ENCODE data around the gene HMGCS2. TPM values are rescaled to one million over a fixed set of nuclear protein-coding genes. Genes with fewer than 3 reads are reported as not detected.
"Not testable (repeated sequence)": the region's sequence is repeated elsewhere in the genome, so short reads cannot be mapped to it uniquely, and the experiment has no call there.

The HMGCS2 gene
- total and polyA plus RNA-seq, 9 of the 15 experiments (the other 6 are each of a cell fraction or from before 2014, with no cell fraction given), result 0.13 TPM; not detected in 8

GRCh38 chr1:119711804-119712341, 56.8 kb downstream of the HMGCS2 start, which contains the start of gene PHGDH (continued):
- TF ChIP-seq JUND (IDR thresholded peaks at IDR 0.05; ENCODE audit: borderline replicate concordance, low read depth, low read length), result peak; percentile 51; the same call in 1 of the 2 replicates
- no peak; the same call in 2 of the 3 replicates for TF ChIP-seq JUND (tag; IDR thresholded peaks at IDR 0.05; ENCODE audit: borderline replicate concordance, low read depth, low read length)
- TF ChIP-seq TFE3 (CRISPR knock-in tag; IDR thresholded peaks at IDR 0.05), result no peak

GRCh38 chr1:119711356-119711803, 57.3 kb downstream of the HMGCS2 start:
- peak overlapping the region; percentile 93 for H3K4me2 ChIP-seq (ENCODE audit: insufficient read depth, low read length)
- 8% methylated on average over 8 of the region's 10 CpGs for WGBS (ENCODE audit: insufficient coverage, low coverage, missing lambda C conversion rate)
- POLR2A ChIA-PET, result interaction anchor here (0.8 to 2.7 kb wide), 14 partner anchors 8 to 66 kb away, joined by 3 to 11 read pairs (median 6); partner anchors contain the start of gene ZNF697
- H3K9me1 ChIP-seq (ENCODE audit: control insufficient read depth, insufficient read depth, low read length); CTCF ChIA-PET (ENCODE audit: low intra/inter-chr PET ratio); FAIRE-seq; H3K36me3 ChIP-seq (ENCODE audit: control insufficient read depth, insufficient read depth, low read length); BruUV-seq (replicated peaks); in situ Hi-C loops (cut with MboI); H3K27ac ChIP-seq (ENCODE audit: extremely low read depth, low read depth, low read length); H3K9me3 ChIP-seq (replicated peaks; ENCODE audit: control insufficient read depth, insufficient read depth, low read depth, low read length); ATAC-seq; DNase-seq (ENCODE audit: extremely low read depth in 1 of 4, low spot score in 3 of 4); H3K9ac ChIP-seq (ENCODE audit: insufficient read depth in 1 of 2, low read depth in 2 of 2, low read length in 2 of 2); H2AFZ ChIP-seq (ENCODE audit: low read depth, low read length); TF ChIP-seq CEBPG (CRISPR knock-in tag; IDR thresholded peaks at IDR 0.05): not testable (repeated sequence)
- peak overlapping the region; percentile 68 for H3K4me3 ChIP-seq
- peaks cover 17 to 29% of the 10 kb centered on the region in 2 experiments for H3K4me1 ChIP-seq (replicated peaks in 1 of 2; ENCODE audit: control insufficient read depth in 2 of 2, insufficient read depth in 2 of 2, low read length in 2 of 2)
- H4K20me1 ChIP-seq (replicated peaks; ENCODE audit: control insufficient read depth, insufficient read depth, low read length), result peaks cover 24% of the 10 kb centered on the region
- intact Hi-C loops (cut with micrococcal nuclease), result loop anchor here (5.0 kb wide), 1 partner anchor 34 kb away; no protein-coding TSS in a partner anchor
- H3K79me2 ChIP-seq (ENCODE audit: control insufficient read depth, insufficient read depth, low read length), result peaks cover 34% of the 10 kb centered on the region
- H3K27me3 ChIP-seq (ENCODE audit: control insufficient read depth in 2 of 2, insufficient read depth in 2 of 2, low read length in 2 of 2), result peaks cover 2 to 12% of the 10 kb centered on the region in 2 experiments; a peak in 4 of 5 replicates
- TF ChIP-seq ZNF146 (CRISPR knock-in tag; IDR thresholded peaks at IDR 0.05; ENCODE audit: unreplicated experiment), result peak; percentile 71
- peak; percentile 6 for TF ChIP-seq RBM25 (IDR thresholded peaks at IDR 0.05; ENCODE audit: low read depth, low read length, severe bottlenecking)
- TF ChIP-seq ZNF512 (tag; IDR thresholded peaks at IDR 0.05), result peak; percentile 31
- peak; percentile 36 to 63; a peak in 3 of 4 replicates for TF ChIP-seq KDM1A (IDR thresholded peaks at IDR 0.05)
- peak in 1 of 2 experiments; percentile 80; a peak in 2 of 4 replicates for TF ChIP-seq CEBPG (tag; conservative IDR thresholded peaks at IDR 0.05 in 1 of 2, IDR thresholded peaks at IDR 0.05 in 1 of 2)
- peak; percentile 76 for TF ChIP-seq CEBPB (tag; IDR thresholded peaks at IDR 0.05)
- peak; percentile 70; the same call in 1 of the 2 replicates for TF ChIP-seq BCOR (IDR thresholded peaks at IDR 0.05)
- peak; percentile 58; the same call in 1 of the 2 replicates for TF ChIP-seq MBD1 (CRISPR knock-in tag; IDR thresholded peaks at IDR 0.05)
- peak; percentile 21; the same call in 1 of the 2 replicates for TF ChIP-seq HDAC2 (IDR thresholded peaks at IDR 0.05)

Measured in K562 (cell line).